ENCODE results near the gene IRAK1.

Gene IRAK1

DNA sequence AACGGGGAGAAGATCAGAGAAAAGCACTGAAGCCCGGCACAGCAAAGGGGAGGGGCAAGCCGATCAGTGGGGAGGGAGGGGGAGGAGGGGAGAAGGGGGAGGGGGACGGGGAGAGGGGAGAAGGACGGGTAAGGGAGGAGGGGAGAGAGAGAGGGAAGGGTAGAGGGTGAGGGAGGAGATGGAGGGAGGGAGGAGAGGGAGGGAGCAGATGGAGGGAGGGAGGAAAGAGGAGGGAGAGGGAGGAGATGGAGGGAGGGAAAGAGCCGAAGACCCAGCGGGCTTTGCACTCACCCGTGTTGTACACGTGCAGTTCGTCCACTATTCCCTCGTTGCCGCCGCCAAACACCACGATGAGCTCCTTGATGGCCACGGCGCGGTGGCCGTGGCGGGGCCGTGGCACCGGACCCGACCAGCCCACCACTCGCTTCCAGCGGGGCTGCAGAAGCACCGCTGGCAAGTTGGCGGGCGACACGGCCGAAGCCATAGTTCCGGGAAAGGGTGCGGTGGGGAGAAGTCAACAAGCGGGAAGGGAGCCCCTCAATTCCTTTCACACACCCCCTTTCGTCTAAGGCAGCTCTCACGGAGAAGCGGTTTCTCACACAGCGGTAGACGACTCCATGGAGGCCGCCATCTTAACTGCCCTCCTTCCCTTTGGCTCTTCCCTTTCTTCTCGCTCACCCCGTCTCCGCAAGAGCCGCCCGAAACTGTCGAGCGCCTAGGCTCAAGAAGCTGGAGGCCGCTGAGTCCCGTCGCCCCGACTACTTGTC lies 49.2 kb downstream of the IRAK1 start (continued):
- TF ChIP-seq, protein P1, sequence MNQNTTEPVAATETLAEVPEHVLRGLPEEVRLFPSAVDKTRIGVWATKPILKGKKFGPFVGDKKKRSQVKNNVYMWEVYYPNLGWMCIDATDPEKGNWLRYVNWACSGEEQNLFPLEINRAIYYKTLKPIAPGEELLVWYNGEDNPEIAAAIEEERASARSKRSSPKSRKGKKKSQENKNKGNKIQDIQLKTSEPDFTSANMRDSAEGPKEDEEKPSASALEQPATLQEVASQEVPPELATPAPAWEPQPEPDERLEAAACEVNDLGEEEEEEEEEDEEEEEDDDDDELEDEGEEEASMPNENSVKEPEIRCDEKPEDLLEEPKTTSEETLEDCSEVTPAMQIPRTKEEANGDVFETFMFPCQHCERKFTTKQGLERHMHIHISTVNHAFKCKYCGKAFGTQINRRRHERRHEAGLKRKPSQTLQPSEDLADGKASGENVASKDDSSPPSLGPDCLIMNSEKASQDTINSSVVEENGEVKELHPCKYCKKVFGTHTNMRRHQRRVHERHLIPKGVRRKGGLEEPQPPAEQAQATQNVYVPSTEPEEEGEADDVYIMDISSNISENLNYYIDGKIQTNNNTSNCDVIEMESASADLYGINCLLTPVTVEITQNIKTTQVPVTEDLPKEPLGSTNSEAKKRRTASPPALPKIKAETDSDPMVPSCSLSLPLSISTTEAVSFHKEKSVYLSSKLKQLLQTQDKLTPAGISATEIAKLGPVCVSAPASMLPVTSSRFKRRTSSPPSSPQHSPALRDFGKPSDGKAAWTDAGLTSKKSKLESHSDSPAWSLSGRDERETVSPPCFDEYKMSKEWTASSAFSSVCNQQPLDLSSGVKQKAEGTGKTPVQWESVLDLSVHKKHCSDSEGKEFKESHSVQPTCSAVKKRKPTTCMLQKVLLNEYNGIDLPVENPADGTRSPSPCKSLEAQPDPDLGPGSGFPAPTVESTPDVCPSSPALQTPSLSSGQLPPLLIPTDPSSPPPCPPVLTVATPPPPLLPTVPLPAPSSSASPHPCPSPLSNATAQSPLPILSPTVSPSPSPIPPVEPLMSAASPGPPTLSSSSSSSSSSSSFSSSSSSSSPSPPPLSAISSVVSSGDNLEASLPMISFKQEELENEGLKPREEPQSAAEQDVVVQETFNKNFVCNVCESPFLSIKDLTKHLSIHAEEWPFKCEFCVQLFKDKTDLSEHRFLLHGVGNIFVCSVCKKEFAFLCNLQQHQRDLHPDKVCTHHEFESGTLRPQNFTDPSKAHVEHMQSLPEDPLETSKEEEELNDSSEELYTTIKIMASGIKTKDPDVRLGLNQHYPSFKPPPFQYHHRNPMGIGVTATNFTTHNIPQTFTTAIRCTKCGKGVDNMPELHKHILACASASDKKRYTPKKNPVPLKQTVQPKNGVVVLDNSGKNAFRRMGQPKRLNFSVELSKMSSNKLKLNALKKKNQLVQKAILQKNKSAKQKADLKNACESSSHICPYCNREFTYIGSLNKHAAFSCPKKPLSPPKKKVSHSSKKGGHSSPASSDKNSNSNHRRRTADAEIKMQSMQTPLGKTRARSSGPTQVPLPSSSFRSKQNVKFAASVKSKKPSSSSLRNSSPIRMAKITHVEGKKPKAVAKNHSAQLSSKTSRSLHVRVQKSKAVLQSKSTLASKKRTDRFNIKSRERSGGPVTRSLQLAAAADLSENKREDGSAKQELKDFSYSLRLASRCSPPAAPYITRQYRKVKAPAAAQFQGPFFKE (tag by site-specific recombination; IDR thresholded peaks at IDR 0.05; ENCODE audit: borderline replicate concordance): no peak
- TF ChIP-seq, protein P2, sequence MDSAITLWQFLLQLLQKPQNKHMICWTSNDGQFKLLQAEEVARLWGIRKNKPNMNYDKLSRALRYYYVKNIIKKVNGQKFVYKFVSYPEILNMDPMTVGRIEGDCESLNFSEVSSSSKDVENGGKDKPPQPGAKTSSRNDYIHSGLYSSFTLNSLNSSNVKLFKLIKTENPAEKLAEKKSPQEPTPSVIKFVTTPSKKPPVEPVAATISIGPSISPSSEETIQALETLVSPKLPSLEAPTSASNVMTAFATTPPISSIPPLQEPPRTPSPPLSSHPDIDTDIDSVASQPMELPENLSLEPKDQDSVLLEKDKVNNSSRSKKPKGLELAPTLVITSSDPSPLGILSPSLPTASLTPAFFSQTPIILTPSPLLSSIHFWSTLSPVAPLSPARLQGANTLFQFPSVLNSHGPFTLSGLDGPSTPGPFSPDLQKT (IDR thresholded peaks at IDR 0.05; ENCODE audit: borderline replicate concordance, low read depth, low read length): no peak
- TF ChIP-seq YY1 (tag by site-specific recombination; IDR thresholded peaks at IDR 0.05): peak; percentile 100

DNA sequence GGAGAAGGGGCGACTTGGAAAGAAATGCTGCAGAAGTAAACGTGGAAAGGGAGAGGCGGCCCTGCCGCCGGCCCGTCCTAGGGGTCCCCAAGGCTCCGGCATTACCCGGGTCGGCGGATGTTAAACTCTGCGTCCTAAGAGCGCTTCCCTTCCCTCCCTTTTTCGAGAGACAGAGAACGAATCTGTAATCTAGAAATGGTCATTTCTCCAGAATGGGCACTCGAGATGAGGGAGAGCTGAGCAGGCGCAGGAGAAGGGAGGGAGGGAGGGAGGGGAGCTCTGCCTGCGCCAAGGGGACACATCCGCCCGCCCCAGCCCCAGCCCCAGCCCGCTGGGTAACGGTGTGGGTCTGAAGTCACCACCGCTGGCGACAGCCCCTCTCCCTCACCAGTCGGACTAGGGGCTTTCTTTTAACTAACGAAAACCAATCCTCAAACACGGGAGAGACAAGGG lies 49.8 kb downstream of the IRAK1 start:
- H3K9me3 ChIP-seq (ENCODE audit: control insufficient read depth, insufficient read depth, low read depth, low read length): no peaks in the 10 kb centered on the region
- peak overlapping the region; percentile 77 for H3K27ac ChIP-seq (ENCODE audit: extremely low read depth, low read depth, low read length)
- peak overlapping the region; percentile 95 for H3K4me3 ChIP-seq (ENCODE audit: low read depth, low read length)
- TF ChIP-seq ZNF670 (tag by site-specific recombination; IDR thresholded peaks at IDR 0.05; ENCODE audit: low read depth): no peak
- 0 out of 2 replicates have a peak, but pooled peaks have one; percentile 5 for TF ChIP-seq ZSCAN30 (tag by site-specific recombination; IDR thresholded peaks at IDR 0.05)
- TF ChIP-seq, protein P3, sequence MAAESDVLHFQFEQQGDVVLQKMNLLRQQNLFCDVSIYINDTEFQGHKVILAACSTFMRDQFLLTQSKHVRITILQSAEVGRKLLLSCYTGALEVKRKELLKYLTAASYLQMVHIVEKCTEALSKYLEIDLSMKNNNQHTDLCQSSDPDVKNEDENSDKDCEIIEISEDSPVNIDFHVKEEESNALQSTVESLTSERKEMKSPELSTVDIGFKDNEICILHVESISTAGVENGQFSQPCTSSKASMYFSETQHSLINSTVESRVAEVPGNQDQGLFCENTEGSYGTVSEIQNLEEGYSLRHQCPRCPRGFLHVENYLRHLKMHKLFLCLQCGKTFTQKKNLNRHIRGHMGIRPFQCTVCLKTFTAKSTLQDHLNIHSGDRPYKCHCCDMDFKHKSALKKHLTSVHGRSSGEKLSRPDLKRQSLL (tag by site-specific recombination; IDR thresholded peaks at IDR 0.05): peak; percentile 80; the same call in 1 of the 2 replicates
- no peak for TF ChIP-seq KLF10 (tag by site-specific recombination; IDR thresholded peaks at IDR 0.05)
- H3K36me3 ChIP-seq (ENCODE audit: control insufficient read depth in 2 of 2, insufficient read depth in 1 of 2, low read length in 2 of 2): peaks cover 0 to 33% of the 10 kb centered on the region in 2 experiments; a peak in 1 of 3 replicates
- ChIA-PET CTCF (interaction anchor here (0.6 to 7.0 kb wide), 6 partner anchors 20 to 54 kb away, joined by 3 to 65 read pairs (median 8); no protein-coding TSS in a partner anchor), POLR2A (interaction anchor here (0.6 to 4.6 kb wide), 9 partner anchors 11 to 211 kb away, joined by 3 to 67 read pairs (median 8); no protein-coding TSS in a partner anchor)
- H3K4me1 ChIP-seq (ENCODE audit: control insufficient read depth, insufficient read depth, low read length): peaks cover 10% of the 10 kb centered on the region

DNA sequence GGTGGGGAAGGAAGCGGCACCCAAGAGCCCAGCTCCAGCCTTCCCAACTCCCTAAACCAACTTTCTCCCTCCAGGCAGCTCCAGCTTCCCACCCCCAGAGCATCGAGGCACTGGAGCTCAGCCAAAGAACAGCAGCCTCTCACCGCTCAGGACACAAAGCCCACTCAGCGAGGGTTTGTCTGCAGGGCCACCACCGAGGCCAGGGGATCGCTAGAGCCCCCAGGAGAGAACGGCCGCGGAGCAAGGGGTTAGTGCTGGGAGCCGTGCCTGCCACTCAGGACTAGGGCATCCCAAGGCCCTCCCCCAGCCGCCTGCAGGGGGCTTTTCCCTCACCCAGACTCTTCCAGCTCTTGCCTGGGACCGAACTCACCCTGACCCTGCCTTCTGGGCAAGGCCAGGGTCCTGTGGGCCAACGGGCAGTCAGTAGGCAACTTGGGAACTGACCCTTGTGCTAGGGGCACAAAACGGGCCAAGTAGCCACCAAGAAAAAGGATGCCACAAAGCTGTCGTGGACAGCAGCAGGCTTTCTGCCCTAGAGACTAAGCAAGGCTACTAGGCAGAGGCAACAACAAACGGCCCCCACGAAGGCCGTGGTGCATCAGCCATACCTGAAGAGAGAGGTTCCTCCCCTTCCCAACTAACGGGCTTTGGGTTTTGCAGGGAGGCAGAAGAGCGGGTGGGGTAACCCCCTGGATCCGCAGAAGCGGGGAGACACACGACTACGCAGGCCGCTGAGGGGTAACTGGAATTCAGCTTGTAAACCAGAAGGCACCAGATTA lies 50.4 kb downstream of the IRAK1 start:
- POLR2A ChIA-PET: interaction anchor here (0.9 to 4.6 kb wide), 5 partner anchors 36 to 210 kb away, joined by 3 to 67 read pairs (median 5); no protein-coding TSS in a partner anchor
- Histone ChIP-seq H3K9me3 (ENCODE audit: control insufficient read depth, insufficient read depth, low read depth, low read length) (no peaks in the 10 kb centered on the region), H3K27ac (ENCODE audit: extremely low read depth, low read depth, low read length) (peak overlapping the region; percentile 77), H3K4me3 (ENCODE audit: low read depth, low read length) (peak overlapping the region; percentile 95), H3K36me3 (ENCODE audit: control insufficient read depth in 2 of 2, insufficient read depth in 1 of 2, low read length in 2 of 2) (peaks cover 0 to 39% of the 10 kb centered on the region in 2 experiments; a peak in 1 of 3 replicates), H3K4me1 (ENCODE audit: control insufficient read depth, insufficient read depth, low read length) (peaks cover 10% of the 10 kb centered on the region)
- CTCF ChIA-PET: interaction anchor here (0.6 to 7.0 kb wide), 6 partner anchors 19 to 55 kb away, joined by 3 to 65 read pairs (median 8); no protein-coding TSS in a partner anchor
- TF ChIP-seq ZBTB1 (tag by site-specific recombination; IDR thresholded peaks at IDR 0.05): no peak
- TF ChIP-seq, protein P4, sequence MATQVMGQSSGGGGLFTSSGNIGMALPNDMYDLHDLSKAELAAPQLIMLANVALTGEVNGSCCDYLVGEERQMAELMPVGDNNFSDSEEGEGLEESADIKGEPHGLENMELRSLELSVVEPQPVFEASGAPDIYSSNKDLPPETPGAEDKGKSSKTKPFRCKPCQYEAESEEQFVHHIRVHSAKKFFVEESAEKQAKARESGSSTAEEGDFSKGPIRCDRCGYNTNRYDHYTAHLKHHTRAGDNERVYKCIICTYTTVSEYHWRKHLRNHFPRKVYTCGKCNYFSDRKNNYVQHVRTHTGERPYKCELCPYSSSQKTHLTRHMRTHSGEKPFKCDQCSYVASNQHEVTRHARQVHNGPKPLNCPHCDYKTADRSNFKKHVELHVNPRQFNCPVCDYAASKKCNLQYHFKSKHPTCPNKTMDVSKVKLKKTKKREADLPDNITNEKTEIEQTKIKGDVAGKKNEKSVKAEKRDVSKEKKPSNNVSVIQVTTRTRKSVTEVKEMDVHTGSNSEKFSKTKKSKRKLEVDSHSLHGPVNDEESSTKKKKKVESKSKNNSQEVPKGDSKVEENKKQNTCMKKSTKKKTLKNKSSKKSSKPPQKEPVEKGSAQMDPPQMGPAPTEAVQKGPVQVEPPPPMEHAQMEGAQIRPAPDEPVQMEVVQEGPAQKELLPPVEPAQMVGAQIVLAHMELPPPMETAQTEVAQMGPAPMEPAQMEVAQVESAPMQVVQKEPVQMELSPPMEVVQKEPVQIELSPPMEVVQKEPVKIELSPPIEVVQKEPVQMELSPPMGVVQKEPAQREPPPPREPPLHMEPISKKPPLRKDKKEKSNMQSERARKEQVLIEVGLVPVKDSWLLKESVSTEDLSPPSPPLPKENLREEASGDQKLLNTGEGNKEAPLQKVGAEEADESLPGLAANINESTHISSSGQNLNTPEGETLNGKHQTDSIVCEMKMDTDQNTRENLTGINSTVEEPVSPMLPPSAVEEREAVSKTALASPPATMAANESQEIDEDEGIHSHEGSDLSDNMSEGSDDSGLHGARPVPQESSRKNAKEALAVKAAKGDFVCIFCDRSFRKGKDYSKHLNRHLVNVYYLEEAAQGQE (tag by site-specific recombination; IDR thresholded peaks at IDR 0.05): no peak
- no peak for TF ChIP-seq ZNF777 (tag by site-specific recombination; IDR thresholded peaks at IDR 0.05; ENCODE audit: borderline replicate concordance)
- TF ChIP-seq HOXC10 (CRISPR knock-in tag; IDR thresholded peaks at IDR 0.05): no peak
- TF ChIP-seq ZNF155 (tag by site-specific recombination; IDR thresholded peaks at IDR 0.05): no peak
- no peak for TF ChIP-seq HOXA7 (CRISPR knock-in tag; IDR thresholded peaks at IDR 0.05; ENCODE audit: borderline replicate concordance)
- TF ChIP-seq, protein P5, sequence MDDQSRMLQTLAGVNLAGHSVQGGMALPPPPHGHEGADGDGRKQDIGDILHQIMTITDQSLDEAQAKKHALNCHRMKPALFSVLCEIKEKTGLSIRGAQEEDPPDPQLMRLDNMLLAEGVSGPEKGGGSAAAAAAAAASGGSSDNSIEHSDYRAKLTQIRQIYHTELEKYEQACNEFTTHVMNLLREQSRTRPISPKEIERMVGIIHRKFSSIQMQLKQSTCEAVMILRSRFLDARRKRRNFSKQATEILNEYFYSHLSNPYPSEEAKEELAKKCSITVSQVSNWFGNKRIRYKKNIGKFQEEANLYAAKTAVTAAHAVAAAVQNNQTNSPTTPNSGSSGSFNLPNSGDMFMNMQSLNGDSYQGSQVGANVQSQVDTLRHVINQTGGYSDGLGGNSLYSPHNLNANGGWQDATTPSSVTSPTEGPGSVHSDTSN (CRISPR knock-in tag; IDR thresholded peaks at IDR 0.05): no peak; the same call in 1 of the 2 replicates
- TF ChIP-seq ZNF174 (tag by site-specific recombination; IDR thresholded peaks at IDR 0.05): no peak
- no peak for TF ChIP-seq ZNF239 (tag by site-specific recombination; IDR thresholded peaks at IDR 0.05)
